Stimulated activated CD8-positive, alpha-beta memory T cell treated with anti-CD3 and anti-CD28 coated beads, Interleukin-7, amount 100 ng/mL, for 4 hours (primary cell): ENCODE results near the gene OR2B2.

Experiments used
- DNase-seq, 2 donors: peaks; one replicate each; pipeline ENCODE4 v3.0.0-alpha.2; 2020; ENCODE audit warnings: low read depth in 2 of 2

Gene OR2B2

GRCh38 chr6:27867051-27867944 is 44.9 kb downstream of the OR2B2 start:
- peak; percentile 34 to 50 for DNase-seq

- DNase-seq: peak in 1 of 2 donors; percentile 8
Observed at GRCh38 chr6:27866357-27867050, 45.7 kb downstream of the OR2B2 start.

GRCh38 chr6:27865850-27866356 is 46.3 kb downstream of the OR2B2 start:
- no peak for DNase-seq

GRCh38 chr6:27864906-27865849 is 47.0 kb downstream of the OR2B2 start:
- peak in 1 of 2 donors; percentile 34 for DNase-seq

GRCh38 chr6:27863962-27864905 is 48.0 kb downstream of the OR2B2 start:
- no peak for DNase-seq

GRCh38 chr6:27862396-27863066 is 49.7 kb downstream of the OR2B2 start:
- DNase-seq: no peak

GRCh38 chr6:27861861-27862260 is 50.3 kb downstream of the OR2B2 start:
- no peak for DNase-seq

- DNase-seq: no peak
Observed at GRCh38 chr6:27861276-27861840, 50.8 kb downstream of the OR2B2 start.
